Naive thymus-derived CD8-positive, alpha-beta T cell (primary cell): Measurements from ENCODE around the gene SOHLH2. TPM values are rescaled to one million over a fixed set of nuclear protein-coding genes. Genes with fewer than 3 reads are reported as not detected.

ENCODE experiments used
- ATAC-seq, 2 donors: fragments of 150-1000 bp; cut with Tn5 transposase in 1 of 2; sonication (Bioruptor Pico), chemical (Tn5 transposase) in 1 of 2; 1 replicate in 1 of 2; 2 replicates in 1 of 2; pipeline ENCODE4 v1.10.0; 2021; ENCODE audit warnings: mild to moderate bottlenecking in 2 of 2, moderate library complexity in 2 of 2
- POLR2A ChIA-PET: fragments of 350-600 bp; sonication (Branson Sonifier 250); formaldehyde crosslinking; loops from one replicate; lab custom pipeline; 2021; ENCODE audit warnings: antibody characterized with exemption; lab: Charles Lee
- DNase-seq, 10 donors: peaks; one replicate each; pipeline versions ENCODE4 v3.0.0 to v3.0.0-alpha.2; 2020 to 2022
- H3K27ac Mint-ChIP-seq, 10 donors: one replicate each; pipeline ENCODE4 v1.8.0; 2020 to 2022; ENCODE audit warnings: mild to moderate bottlenecking in 10 of 10, mixed read lengths in 10 of 10, moderate library complexity in 4 of 10, inconsistent platforms in 1 of 10
- H3K27me3 Mint-ChIP-seq, 5 donors: one replicate each; pipeline ENCODE4 v1.8.0; 2021 to 2022; ENCODE audit warnings: mixed read lengths in 5 of 5
- H3K36me3 Mint-ChIP-seq, 3 donors: one replicate each; pipeline ENCODE4 v1.8.0; 2020 to 2022; ENCODE audit warnings: mixed read lengths in 3 of 3, mild to moderate bottlenecking in 2 of 3, inconsistent platforms in 1 of 3
- H3K4me1 Mint-ChIP-seq, 4 donors: one replicate each; pipeline ENCODE4 v1.8.0; 2021 to 2022; ENCODE audit warnings: mixed read lengths in 4 of 4
- H3K4me3 Mint-ChIP-seq, 10 donors: one replicate each; pipeline ENCODE4 v1.8.0; 2020 to 2022; ENCODE audit warnings: mild to moderate bottlenecking in 10 of 10, mixed read lengths in 10 of 10, moderate library complexity in 6 of 10, inconsistent platforms in 1 of 10
- H3K9me3 Mint-ChIP-seq, 9 donors: one replicate each; pipeline ENCODE4 v1.8.0; 2020 to 2022; ENCODE audit warnings: mixed read lengths in 9 of 9, mild to moderate bottlenecking in 3 of 9, inconsistent platforms in 1 of 9, moderate library complexity in 1 of 9
- polyA plus RNA-seq, 3 donors: library from polyadenylated mRNA; unstranded; fragments of 300-500 nt; fragmentation: Illumina TruSeq; gene quantifications; one replicate each; pipeline ENCODE4 v1.2.3, GENCODE V29; 2021
- total RNA-seq, 8 experiments: library from RNA in 2 of 8; stranded (reverse) in 2 of 8; gene quantifications; one replicate each; pipeline ENCODE4 v1.2.3 and lab custom pipeline; 2021 to 2026

The SOHLH2 gene
- total and polyA plus RNA-seq, 5 experiments from 2014 or later: not detected

- no peaks in the 10 kb centered on the region for H3K4me1 Mint-ChIP-seq
- peaks cover 0 to 20% (median 2%) of the 10 kb centered on the region in 9 donors for H3K9me3 Mint-ChIP-seq
- POLR2A ChIA-PET: no interaction called here
- no peak for ATAC-seq
- no peak for DNase-seq
- H3K27ac Mint-ChIP-seq: no peak overlapping the region
- H3K36me3 Mint-ChIP-seq: no peaks in the 10 kb centered on the region
- no peak overlapping the region for H3K4me3 Mint-ChIP-seq
- H3K27me3 Mint-ChIP-seq: peaks cover 0 to 5% (median 0%) of the 10 kb centered on the region in 5 donors
These were observed 70.6 kb downstream of the SOHLH2 start for GRCh38 chr13:36143738-36144137.

DNA sequence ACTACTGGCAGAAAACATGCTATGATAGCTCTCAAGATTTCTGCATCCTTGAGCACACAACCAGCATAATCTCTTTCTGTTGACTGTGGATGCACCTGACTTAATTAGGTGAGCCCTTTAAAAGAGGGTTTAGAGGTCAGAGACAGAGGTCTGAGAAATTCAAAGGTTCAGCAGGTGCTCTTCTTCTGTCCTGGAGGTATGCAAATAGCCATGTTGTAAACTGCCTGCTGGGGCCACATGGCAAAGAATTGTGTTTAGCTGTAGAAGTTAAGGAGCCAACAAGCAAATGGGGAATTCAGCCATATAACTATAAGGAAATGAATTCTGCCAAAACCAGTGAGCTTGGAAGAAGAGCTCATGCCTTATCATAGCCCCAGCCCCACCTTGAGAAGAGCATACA is 71.6 kb downstream of the SOHLH2 start:
- H3K27me3 Mint-ChIP-seq: peaks cover 0 to 5% (median 0%) of the 10 kb centered on the region in 5 donors

DNA sequence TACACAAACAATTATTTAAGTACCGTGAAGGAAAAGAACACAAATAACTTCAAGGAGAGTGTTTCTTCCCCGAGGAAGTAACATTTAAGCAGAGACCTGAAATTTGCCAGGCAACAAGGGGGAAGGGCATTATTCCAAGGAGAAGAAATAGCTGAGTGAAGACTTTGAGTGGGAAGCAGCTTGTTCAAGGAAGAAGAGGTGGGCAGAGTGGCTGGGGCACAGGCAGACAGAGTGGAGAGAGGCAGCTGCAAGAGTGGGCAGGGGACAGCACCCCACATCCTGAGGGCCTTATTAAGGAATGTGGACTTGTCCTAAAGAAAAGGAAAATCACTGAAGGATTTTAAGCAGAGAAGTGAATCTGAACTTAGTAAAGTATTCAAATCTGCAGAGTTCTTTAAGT is 78.5 kb downstream of the SOHLH2 start:
- peaks cover 15 to 50% (median 35%) of the 10 kb centered on the region in 5 donors for H3K27me3 Mint-ChIP-seq
- H3K9me3 Mint-ChIP-seq: peaks cover 0 to 22% (median 3%) of the 10 kb centered on the region in 9 donors
- DNase-seq (no peak), ATAC-seq (no peak)
- H3K27ac Mint-ChIP-seq: no peak overlapping the region
- no peaks in the 10 kb centered on the region for H3K4me1 Mint-ChIP-seq
- H3K4me3 Mint-ChIP-seq: no peak overlapping the region
- peaks cover 0 to 11% (median 0%) of the 10 kb centered on the region in 3 donors for H3K36me3 Mint-ChIP-seq
- POLR2A ChIA-PET: no interaction called here

More for the DNA sequence above, 71.6 kb downstream of the SOHLH2 start:
- peaks cover 0 to 21% (median 2%) of the 10 kb centered on the region in 9 donors for H3K9me3 Mint-ChIP-seq
- H3K36me3 Mint-ChIP-seq: no peaks in the 10 kb centered on the region
- no peak for DNase-seq
- ATAC-seq: no peak
- H3K4me3 Mint-ChIP-seq: no peak overlapping the region
- H3K4me1 Mint-ChIP-seq: no peaks in the 10 kb centered on the region
- H3K27ac Mint-ChIP-seq: no peak overlapping the region
- POLR2A ChIA-PET: no interaction called here

DNA sequence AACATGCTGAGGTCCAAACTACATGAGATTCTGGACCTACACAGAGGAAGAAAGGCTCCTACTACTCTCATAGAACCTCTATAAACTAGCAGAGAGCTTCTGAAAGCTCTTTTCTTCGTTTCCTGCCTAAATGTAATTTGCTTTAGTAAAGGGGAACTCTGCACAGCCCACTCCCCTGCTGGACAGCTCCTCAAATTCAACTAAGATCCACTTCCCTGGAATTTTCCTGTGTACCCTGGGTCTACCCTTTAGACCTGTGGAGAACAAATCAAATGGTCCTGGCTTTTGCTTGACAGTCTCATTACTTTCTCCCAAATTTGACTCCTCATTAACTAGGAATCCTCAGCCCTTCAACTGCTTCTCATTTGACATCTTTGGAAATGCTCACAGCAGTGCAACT is 79.7 kb downstream of the SOHLH2 start:
- Mint-ChIP-seq H3K36me3 (peaks cover 0 to 11% (median 0%) of the 10 kb centered on the region in 3 donors), H3K4me3 (no peak overlapping the region), H3K4me1 (peaks cover 0 to 4% (median 0%) of the 10 kb centered on the region in 4 donors), H3K9me3 (peaks cover 0 to 18% (median 3%) of the 10 kb centered on the region in 9 donors), H3K27me3 (peaks cover 18 to 62% (median 42%) of the 10 kb centered on the region in 5 donors), H3K27ac (peak overlapping the region in 2 of 10 donors; percentile 18 to 40)
- DNase-seq: no peak
- POLR2A ChIA-PET: no interaction called here
- ATAC-seq: no peak

GRCh38 chr13:36133950-36134626 is 80.3 kb downstream of the SOHLH2 start:
- peaks cover 0 to 4% (median 0%) of the 10 kb centered on the region in 4 donors for H3K4me1 Mint-ChIP-seq
- H3K27ac Mint-ChIP-seq: no peak overlapping the region
- DNase-seq (no peak), ATAC-seq (no peak)
- H3K27me3 Mint-ChIP-seq: peaks cover 18 to 68% (median 46%) of the 10 kb centered on the region in 5 donors
- no peak overlapping the region for H3K4me3 Mint-ChIP-seq
- H3K36me3 Mint-ChIP-seq: peaks cover 0 to 11% (median 0%) of the 10 kb centered on the region in 3 donors
- POLR2A ChIA-PET: no interaction called here
- peaks cover 0 to 18% (median 3%) of the 10 kb centered on the region in 9 donors for H3K9me3 Mint-ChIP-seq

DNA sequence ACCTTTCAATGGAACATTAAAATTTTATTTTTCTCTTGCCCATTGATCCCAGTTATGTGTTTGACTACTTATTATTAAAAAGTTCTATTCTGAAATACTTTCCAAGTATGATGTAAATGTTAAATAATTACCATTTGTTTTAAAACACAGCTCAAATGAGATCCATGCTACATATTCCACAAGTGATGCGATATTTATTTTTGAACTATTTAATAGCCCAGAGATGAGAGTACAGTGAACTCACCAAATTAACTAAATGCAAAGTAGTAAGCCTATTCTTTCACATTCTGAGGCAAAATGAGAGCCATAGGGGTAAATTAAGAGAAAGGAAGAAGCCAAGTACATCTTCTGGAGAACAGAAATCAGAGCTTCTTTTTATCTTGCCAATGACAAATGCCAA is 82.0 kb downstream of the SOHLH2 start:
- peaks cover 0 to 4% (median 0%) of the 10 kb centered on the region in 4 donors for H3K4me1 Mint-ChIP-seq

DNA sequence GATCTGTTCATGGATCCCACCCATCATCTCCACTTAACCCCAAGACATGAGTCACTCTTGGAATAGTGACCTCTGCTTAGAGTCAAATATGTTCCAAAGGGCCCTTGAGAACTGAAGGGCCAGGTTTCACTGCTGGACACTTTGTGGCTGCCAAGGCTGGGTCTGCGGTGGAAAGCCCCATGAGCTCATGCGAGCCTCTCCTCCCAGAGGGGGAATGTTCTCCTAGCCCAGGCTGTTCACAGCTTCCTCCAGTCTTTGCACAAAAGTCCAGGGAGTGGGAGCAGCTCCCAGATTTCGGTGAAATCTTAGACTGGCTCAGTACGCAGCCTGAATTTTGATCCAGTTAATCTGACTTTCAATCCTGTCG is 82.4 kb downstream of the SOHLH2 start:
- peaks cover 0 to 4% (median 0%) of the 10 kb centered on the region in 4 donors for H3K4me1 Mint-ChIP-seq
- no peak for ATAC-seq

More for the DNA sequence above, 82.0 kb downstream of the SOHLH2 start:
- POLR2A ChIA-PET: no interaction called here
- Mint-ChIP-seq H3K36me3 (peaks cover 0 to 11% (median 0%) of the 10 kb centered on the region in 3 donors), H3K4me3 (no peak overlapping the region), H3K27me3 (peaks cover 18 to 69% (median 50%) of the 10 kb centered on the region in 5 donors), H3K27ac (no peak overlapping the region), H3K9me3 (peaks cover 0 to 17% (median 3%) of the 10 kb centered on the region in 9 donors)
- ATAC-seq (no peak), DNase-seq (no peak)

DNA sequence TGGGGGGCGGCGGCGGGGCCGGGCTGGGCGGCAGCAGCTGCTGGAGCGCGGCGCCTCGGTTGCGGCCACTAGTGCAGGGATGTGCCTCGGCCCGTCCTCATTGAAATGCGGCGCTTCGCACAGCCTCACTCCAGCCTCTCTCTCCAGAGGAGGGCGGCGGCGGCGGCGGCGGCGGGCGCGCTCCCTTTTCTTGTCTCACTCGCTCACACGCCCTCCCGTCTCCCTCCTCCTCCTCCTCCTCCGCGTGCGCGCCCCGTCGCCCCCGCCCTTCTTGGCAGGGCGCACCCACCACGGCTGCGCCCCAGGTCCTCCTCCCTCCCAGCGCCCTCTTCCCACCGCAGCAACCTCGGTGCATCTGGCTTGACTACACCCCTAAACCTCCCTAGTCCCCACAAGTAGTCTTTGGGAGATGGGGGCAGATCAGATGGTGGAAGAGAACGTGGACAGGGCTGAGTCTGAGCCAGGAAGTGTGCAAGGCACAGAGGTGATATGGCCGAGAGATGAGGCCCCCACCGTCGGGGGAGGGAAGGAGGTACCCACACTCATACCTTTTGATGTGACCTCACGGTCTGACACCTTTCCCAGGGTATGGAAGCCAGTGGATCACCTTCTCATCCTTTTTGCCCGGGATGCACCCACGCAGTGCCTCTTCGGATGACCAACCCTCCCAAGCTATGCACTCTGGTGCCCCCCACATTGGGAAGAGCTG is 83.0 kb downstream of the SOHLH2 start, which contains the start of gene DCLK1:
Gene DCLK1, minus strand, starts transcription at position 161 of the 709 bp plus-strand sequence.
- Mint-ChIP-seq H3K4me3 (no peak within 1 kb of the TSS), H3K36me3 (peaks cover 0 to 11% (median 0%) of the 10 kb centered on the region in 3 donors), H3K4me1 (peaks cover 0 to 4% (median 0%) of the 10 kb centered on the region in 4 donors), H3K27ac (no peak within 1 kb of the TSS), H3K27me3 (peaks cover 18 to 69% (median 50%) of the 10 kb centered on the region in 5 donors), H3K9me3 (peaks cover 0 to 17% (median 3%) of the 10 kb centered on the region in 9 donors)
- POLR2A ChIA-PET: no interaction called here
- DNase-seq (no peak), ATAC-seq (no peak)

More for the DNA sequence above, 82.4 kb downstream of the SOHLH2 start:
- no peak for DNase-seq
- Mint-ChIP-seq H3K27me3 (peaks cover 18 to 69% (median 50%) of the 10 kb centered on the region in 5 donors), H3K4me3 (no peak overlapping the region), H3K36me3 (peaks cover 0 to 11% (median 0%) of the 10 kb centered on the region in 3 donors), H3K9me3 (peaks cover 0 to 17% (median 3%) of the 10 kb centered on the region in 9 donors), H3K27ac (no peak overlapping the region)
- POLR2A ChIA-PET: no interaction called here

- ATAC-seq (no peak), DNase-seq (no peak)
- POLR2A ChIA-PET: no interaction called here
- peaks cover 0 to 9% (median 0%) of the 10 kb centered on the region in 3 donors for H3K36me3 Mint-ChIP-seq
- H3K4me1 Mint-ChIP-seq: peaks cover 0 to 4% (median 0%) of the 10 kb centered on the region in 4 donors
- peaks cover 18 to 63% (median 48%) of the 10 kb centered on the region in 5 donors for H3K27me3 Mint-ChIP-seq
- H3K9me3 Mint-ChIP-seq: peaks cover 0 to 11% (median 2%) of the 10 kb centered on the region in 9 donors
- no peak overlapping the region for H3K27ac Mint-ChIP-seq
- H3K4me3 Mint-ChIP-seq: no peak overlapping the region
These were observed 83.7 kb downstream of the SOHLH2 start for GRCh38 chr13:36130552-36131221.

DNA sequence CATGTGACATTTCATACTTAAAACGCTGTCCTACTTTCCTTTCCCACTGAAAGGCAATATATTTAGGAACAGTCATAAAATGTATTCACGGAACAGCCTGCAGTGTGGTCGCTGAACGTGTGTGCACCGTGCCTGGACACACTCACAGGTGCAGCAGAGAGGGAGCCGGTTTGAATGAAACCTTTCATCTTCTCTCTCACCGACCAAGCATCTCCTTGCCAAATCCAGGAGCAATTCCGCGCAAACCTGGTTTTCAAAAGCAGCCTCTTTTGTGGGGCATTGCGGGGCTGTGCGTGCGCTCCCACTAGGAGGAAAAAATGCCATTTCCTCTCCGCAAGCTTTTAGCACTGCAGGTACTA is 84.2 kb downstream of the SOHLH2 start:
- H3K27me3 Mint-ChIP-seq: peaks cover 15 to 58% (median 44%) of the 10 kb centered on the region in 5 donors

GRCh38 chr13:36129539-36129938 is 84.8 kb downstream of the SOHLH2 start:
- no peak for ATAC-seq

More for the DNA sequence above, 84.2 kb downstream of the SOHLH2 start:
- Mint-ChIP-seq H3K4me1 (peaks cover 0 to 4% (median 0%) of the 10 kb centered on the region in 4 donors), H3K27ac (no peak overlapping the region), H3K36me3 (peaks cover 0 to 4% (median 0%) of the 10 kb centered on the region in 3 donors), H3K9me3 (peaks cover 0 to 6% (median 0%) of the 10 kb centered on the region in 9 donors), H3K4me3 (no peak overlapping the region)
- ATAC-seq (no peak), DNase-seq (no peak)
- POLR2A ChIA-PET: no interaction called here

GRCh38 chr13:36126491-36126890 is 87.9 kb downstream of the SOHLH2 start:
- Mint-ChIP-seq H3K27ac (no peak overlapping the region), H3K27me3 (peaks cover 8 to 21% (median 15%) of the 10 kb centered on the region in 5 donors), H3K9me3 (peaks cover 0 to 4% (median 0%) of the 10 kb centered on the region in 9 donors), H3K4me3 (no peak overlapping the region), H3K4me1 (peaks cover 0 to 4% (median 0%) of the 10 kb centered on the region in 4 donors), H3K36me3 (no peaks in the 10 kb centered on the region)
- ATAC-seq (no peak), DNase-seq (no peak)
- POLR2A ChIA-PET: no interaction called here

More at GRCh38 chr13:36129539-36129938, 84.8 kb downstream of the SOHLH2 start:
- Mint-ChIP-seq H3K27ac (no peak overlapping the region), H3K27me3 (peaks cover 15 to 52% (median 38%) of the 10 kb centered on the region in 5 donors), H3K36me3 (no peaks in the 10 kb centered on the region), H3K4me1 (peaks cover 0 to 4% (median 0%) of the 10 kb centered on the region in 4 donors), H3K4me3 (no peak overlapping the region), H3K9me3 (peaks cover 0 to 4% (median 0%) of the 10 kb centered on the region in 9 donors)
- DNase-seq: no peak
- POLR2A ChIA-PET: no interaction called here
